Esophagus squamous epithelium (tissue), 5 donors: ENCODE measurements around the gene PYGB. TPM values are rescaled to one million over a fixed set of nuclear protein-coding genes. Genes with fewer than 3 reads are reported as not detected.

Source experiments
- DNase-seq: peaks from one replicate; lab custom pipeline; 2025; lab: John Stamatoyannopoulos, UW
- H3K27ac ChIP-seq, 4 donors: fragments of 200-600 bp; sonication (generic); one replicate each; pipeline ENCODE4 v1.5.1; 2016 to 2019; ENCODE audit warnings: mild to moderate bottlenecking in 1 of 4
- H3K27me3 ChIP-seq, 4 donors: fragments of 200-600 bp; sonication (generic); 1 replicate in 3 of 4; 2 replicates in 1 of 4; pipeline versions ENCODE4 v1.5.1 to v1.6.0; 2017 to 2021; ENCODE audit warnings: antibody characterized with exemption in 1 of 4
- H3K36me3 ChIP-seq, 3 donors: fragments of 200-600 bp; sonication (generic); one replicate each; pipeline ENCODE4 v1.5.1; 2016 to 2019
- H3K4me1 ChIP-seq, 3 donors: fragments of 200-600 bp; sonication (generic); one replicate each; pipeline ENCODE4 v1.5.1; 2017 to 2019
- H3K4me3 ChIP-seq, 4 donors: fragments of 200-600 bp; sonication (generic); 1 replicate in 3 of 4; 2 replicates in 1 of 4; pipeline ENCODE4 v1.5.1; 2016 to 2019; ENCODE audit warnings: mild to moderate bottlenecking in 2 of 4, moderate library complexity in 1 of 4
- H3K9me3 ChIP-seq, 3 donors: fragments of 200-600 bp; sonication (generic); one replicate each; pipeline ENCODE4 v1.5.1; 2016 to 2019
- POLR2A ChIP-seq, 4 donors: fragments of 450-650 bp; IDR thresholded peaks; one replicate each; pipeline ENCODE4 v1.6.1; 2017; ENCODE audit warnings: antibody characterized with exemption in 4 of 4, mild to moderate bottlenecking in 4 of 4, moderate library complexity in 3 of 4
- WGBS, 2 donors: methylation state at CpG; one replicate each; pipeline ENCODE4 v1.1.5; 2018; 5-methylcytosine and 5-hydroxymethylcytosine counted together
- intact Hi-C: fragments of 100-400 bp; cut with DNase I; formaldehyde crosslinking; loops from one replicate; pipeline ENCODE4 v1.15.0; 2022
- total RNA-seq, 4 donors: library from RNA; depleted of rRNA; stranded (reverse); fragments of >200 nt; gene quantifications; one replicate each; pipeline ENCODE4 v1.1.0, GENCODE V29; 2016
- TF ChIP-seq, protein P1 (sequence below), 6 experiments: fragments of 450-650 bp in 4 of 6; fragments of 200-600 bp in 2 of 6; sonication (generic) in 2 of 6; IDR thresholded peaks; one replicate each; pipeline ENCODE4 v1.5.1; 2016 to 2019; ENCODE audit warnings: antibody characterized with exemption in 6 of 6, mild to moderate bottlenecking in 4 of 6, moderate library complexity in 4 of 6
- donor health status: DM: yes; HTN: yes; CAD: no.

Gene PYGB
- total RNA-seq, 4 donors from 2014 or later = 70.8 to 127 (median 95.6) TPM

DNA sequence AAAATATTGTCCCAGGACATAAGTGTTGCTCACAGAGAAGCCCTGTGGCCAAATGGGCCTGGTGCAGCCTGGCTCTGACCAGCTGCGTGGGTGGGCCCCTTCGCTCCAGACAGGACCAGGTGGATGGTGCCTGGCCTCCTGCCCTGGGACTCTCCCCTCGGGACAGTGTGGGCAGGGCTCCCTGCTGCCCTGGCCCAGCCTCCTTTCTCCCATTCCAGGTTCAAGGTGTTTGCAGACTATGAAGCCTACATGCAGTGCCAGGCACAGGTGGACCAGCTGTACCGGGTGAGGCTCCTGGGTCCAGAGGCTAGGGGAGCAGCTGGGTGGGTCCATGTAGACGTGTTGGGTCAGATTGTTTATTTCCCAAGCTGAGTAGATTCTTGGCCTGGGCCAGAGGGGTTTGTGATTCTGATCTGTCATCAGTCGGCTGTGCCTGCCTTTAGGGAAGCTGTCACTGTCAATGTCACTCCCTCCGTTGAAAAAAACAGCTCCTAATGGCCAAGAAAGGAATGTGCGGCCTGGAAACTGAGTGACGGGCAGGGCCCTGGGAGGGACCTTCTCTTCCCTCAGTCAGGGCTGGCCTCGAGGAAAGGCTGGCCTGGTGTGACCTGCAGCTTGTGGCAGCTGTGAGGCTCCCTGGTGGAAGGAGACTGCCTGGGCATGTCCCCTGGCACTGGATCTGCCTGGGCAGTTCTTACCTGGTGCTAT, 47.7 kb downstream of the PYGB start:
- H3K4me3 ChIP-seq = no peak overlapping the region
- WGBS, 2 donors = 43% methylated on average over 9 of the region's 10 CpGs; no CpG with 5 or more reads in 1 of the 2 donors
- no peak for DNase-seq
- H3K9me3 ChIP-seq = no peaks in the 10 kb centered on the region
- intact Hi-C loops = loop anchor here (10.0 kb wide), 1 partner anchor 99 kb away; the partner anchor contains the start of gene ABHD12
- H3K27ac ChIP-seq = peak overlapping the region; percentile 34 to 75 (median 58)
- peaks cover 21 to 98% (median 34%) of the 10 kb centered on the region in 3 donors for H3K36me3 ChIP-seq
- TF ChIP-seq, protein P1, sequence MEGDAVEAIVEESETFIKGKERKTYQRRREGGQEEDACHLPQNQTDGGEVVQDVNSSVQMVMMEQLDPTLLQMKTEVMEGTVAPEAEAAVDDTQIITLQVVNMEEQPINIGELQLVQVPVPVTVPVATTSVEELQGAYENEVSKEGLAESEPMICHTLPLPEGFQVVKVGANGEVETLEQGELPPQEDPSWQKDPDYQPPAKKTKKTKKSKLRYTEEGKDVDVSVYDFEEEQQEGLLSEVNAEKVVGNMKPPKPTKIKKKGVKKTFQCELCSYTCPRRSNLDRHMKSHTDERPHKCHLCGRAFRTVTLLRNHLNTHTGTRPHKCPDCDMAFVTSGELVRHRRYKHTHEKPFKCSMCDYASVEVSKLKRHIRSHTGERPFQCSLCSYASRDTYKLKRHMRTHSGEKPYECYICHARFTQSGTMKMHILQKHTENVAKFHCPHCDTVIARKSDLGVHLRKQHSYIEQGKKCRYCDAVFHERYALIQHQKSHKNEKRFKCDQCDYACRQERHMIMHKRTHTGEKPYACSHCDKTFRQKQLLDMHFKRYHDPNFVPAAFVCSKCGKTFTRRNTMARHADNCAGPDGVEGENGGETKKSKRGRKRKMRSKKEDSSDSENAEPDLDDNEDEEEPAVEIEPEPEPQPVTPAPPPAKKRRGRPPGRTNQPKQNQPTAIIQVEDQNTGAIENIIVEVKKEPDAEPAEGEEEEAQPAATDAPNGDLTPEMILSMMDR (IDR thresholded peaks at IDR 0.05) = peak in 2 of 6 experiments; percentile 26 to 36
- no peak for TF ChIP-seq POLR2A (IDR thresholded peaks at IDR 0.05)
- peaks cover 22 to 58% (median 42%) of the 10 kb centered on the region in 3 donors for H3K4me1 ChIP-seq
- no peaks in the 10 kb centered on the region for H3K27me3 ChIP-seq

DNA sequence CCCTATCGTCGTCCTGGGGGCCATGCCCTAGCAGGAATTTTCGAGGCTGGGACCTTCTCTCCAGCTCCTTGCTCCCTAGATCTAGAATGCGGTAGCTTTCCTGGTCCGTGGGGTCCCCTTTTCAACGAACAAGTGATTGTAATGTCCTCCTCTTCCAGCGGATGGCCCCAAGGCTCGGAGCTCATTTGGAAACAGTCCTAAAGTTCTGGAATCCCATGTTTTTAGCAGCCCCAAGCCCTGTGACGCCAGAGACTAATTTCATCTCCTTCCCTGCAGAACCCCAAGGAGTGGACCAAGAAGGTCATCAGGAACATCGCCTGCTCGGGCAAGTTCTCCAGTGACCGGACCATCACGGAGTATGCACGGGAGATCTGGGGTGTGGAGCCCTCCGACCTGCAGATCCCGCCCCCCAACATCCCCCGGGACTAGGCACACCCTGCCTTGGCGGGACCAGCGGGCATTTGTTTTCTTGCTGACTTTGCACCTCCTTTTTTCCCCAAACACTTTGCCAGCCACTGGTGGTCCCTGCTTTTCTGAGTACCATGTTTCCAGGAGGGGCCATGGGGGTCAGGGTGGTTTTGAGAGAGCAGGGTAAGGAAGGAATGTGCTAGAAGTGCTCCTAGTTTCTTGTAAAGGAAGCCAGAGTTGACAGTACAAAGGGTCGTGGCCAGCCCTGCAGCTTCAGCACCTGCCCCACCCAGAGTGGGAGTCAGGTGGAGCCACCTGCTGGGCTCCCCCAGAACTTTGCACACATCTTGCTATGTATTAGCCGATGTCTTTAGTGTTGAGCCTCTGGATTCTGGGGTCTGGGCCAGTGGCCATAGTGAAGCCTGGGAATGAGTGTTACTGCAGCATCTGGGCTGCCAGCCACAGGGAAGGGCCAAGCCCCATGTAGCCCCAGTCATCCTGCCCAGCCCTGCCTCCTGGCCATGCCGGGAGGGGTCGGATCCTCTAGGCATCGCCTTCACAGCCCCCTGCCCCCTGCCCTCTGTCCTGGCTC, 48.5 kb downstream of the PYGB start:
- Histone ChIP-seq H3K27me3 (no peaks in the 10 kb centered on the region), H3K9me3 (no peaks in the 10 kb centered on the region), H3K4me3 (no peak overlapping the region), H3K36me3 (peaks cover 15 to 96% (median 29%) of the 10 kb centered on the region in 3 donors), H3K4me1 (peaks cover 22 to 60% (median 42%) of the 10 kb centered on the region in 3 donors), H3K27ac (peak overlapping the region; percentile 34 to 75 (median 58))
- DNase-seq = no peak
- intact Hi-C loops = loop anchor here (10.0 kb wide), 1 partner anchor 98 kb away; the partner anchor contains the start of gene ABHD12
- 69 to 80% methylated on average over 17 to 19 of the region's 24 CpGs for WGBS, 2 donors
- TF ChIP-seq POLR2A (IDR thresholded peaks at IDR 0.05) = no peak
- TF ChIP-seq, protein P1 (IDR thresholded peaks at IDR 0.05) = peak in 4 of 6 experiments; percentile 6 to 52 (median 34)

DNA sequence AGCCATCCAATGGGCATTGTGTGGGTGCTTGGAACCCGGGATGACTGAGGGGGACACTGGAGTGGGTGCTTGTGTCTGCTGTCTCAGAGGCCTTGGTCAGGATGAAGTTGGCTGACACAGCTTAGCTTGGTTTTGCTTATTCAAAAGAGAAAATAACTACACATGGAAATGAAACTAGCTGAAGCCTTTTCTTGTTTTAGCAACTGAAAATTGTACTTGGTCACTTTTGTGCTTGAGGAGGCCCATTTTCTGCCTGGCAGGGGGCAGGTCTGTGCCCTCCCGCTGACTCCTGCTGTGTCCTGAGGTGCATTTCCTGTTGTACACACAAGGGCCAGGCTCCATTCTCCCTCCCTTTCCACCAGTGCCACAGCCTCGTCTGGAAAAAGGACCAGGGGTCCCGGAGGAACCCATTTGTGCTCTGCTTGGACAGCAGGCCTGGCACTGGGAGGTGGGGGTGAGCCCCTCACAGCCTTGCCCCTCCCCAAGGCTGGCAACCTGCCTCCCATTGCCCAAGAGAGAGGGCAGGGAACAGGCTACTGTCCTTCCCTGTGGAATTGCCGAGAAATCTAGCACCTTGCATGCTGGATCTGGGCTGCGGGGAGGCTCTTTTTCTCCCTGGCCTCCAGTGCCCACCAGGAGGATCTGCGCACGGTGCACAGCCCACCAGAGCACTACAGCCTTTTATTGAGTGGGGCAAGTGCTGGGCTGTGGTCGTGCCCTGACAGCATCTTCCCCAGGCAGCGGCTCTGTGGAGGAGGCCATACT, 49.4 kb downstream of the PYGB start:
- Histone ChIP-seq H3K9me3 (no peaks in the 10 kb centered on the region), H3K36me3 (peaks cover 13 to 96% (median 21%) of the 10 kb centered on the region in 3 donors), H3K27ac (peak overlapping the region; percentile 34 to 75 (median 56)), H3K27me3 (no peaks in the 10 kb centered on the region), H3K4me3 (no peak overlapping the region), H3K4me1 (peaks cover 22 to 61% (median 42%) of the 10 kb centered on the region in 3 donors)
- 63 to 70% methylated on average over 4 to 5 of the region's 10 CpGs for WGBS, 2 donors
- DNase-seq = no peak
- no peak for TF ChIP-seq POLR2A (IDR thresholded peaks at IDR 0.05)
- TF ChIP-seq, protein P1 (IDR thresholded peaks at IDR 0.05) = peak in 1 of 6 experiments; percentile 3
- intact Hi-C loops = loop anchor here (10.0 kb wide), 1 partner anchor 97 kb away; the partner anchor contains the start of gene ABHD12

DNA sequence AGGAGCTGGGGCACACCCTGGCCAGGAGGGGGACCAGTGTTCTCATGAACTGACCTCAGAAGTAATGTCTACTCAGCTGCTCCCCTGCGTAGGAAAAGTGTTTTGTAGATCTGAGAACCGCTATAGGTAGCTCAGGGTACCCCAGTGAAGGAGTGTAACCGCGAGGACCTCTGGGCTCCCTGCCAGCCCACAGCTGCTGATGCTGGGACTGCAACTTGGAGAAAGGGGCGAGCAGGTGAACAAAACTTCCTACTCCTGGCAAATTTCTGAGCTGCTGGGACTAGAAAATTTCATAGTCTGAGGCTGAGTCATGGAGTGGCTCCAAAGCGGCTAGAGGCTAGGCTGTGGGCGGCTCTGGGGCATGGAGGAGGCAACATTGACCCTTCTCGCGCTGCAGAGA, 51.9 kb downstream of the PYGB start:
- Histone ChIP-seq H3K4me1 (peaks cover 9 to 37% (median 22%) of the 10 kb centered on the region in 3 donors), H3K27ac (peak overlapping the region in 2 of 4 donors; percentile 4 to 32), H3K27me3 (no peaks in the 10 kb centered on the region), H3K36me3 (peaks cover 8 to 97% (median 8%) of the 10 kb centered on the region in 3 donors), H3K9me3 (no peaks in the 10 kb centered on the region), H3K4me3 (no peak overlapping the region)
- TF ChIP-seq, protein P1 (IDR thresholded peaks at IDR 0.05) = no peak
- no peak for TF ChIP-seq POLR2A (IDR thresholded peaks at IDR 0.05)
- intact Hi-C loops = loop anchor here (10.0 kb wide), 1 partner anchor 95 kb away; the partner anchor contains the start of gene ABHD12
- 79 to 90% methylated on average over 4 to 9 of the region's 9 CpGs for WGBS, 2 donors
- no peak for DNase-seq
